Measurements from ENCODE around the gene LAMB3. TPM values are rescaled to one million over a fixed set of nuclear protein-coding genes. Genes with fewer than 3 reads are reported as not detected.

Gene LAMB3
- total RNA-seq, 1 donor from 2014 or later, result 4.2 TPM

DNA sequence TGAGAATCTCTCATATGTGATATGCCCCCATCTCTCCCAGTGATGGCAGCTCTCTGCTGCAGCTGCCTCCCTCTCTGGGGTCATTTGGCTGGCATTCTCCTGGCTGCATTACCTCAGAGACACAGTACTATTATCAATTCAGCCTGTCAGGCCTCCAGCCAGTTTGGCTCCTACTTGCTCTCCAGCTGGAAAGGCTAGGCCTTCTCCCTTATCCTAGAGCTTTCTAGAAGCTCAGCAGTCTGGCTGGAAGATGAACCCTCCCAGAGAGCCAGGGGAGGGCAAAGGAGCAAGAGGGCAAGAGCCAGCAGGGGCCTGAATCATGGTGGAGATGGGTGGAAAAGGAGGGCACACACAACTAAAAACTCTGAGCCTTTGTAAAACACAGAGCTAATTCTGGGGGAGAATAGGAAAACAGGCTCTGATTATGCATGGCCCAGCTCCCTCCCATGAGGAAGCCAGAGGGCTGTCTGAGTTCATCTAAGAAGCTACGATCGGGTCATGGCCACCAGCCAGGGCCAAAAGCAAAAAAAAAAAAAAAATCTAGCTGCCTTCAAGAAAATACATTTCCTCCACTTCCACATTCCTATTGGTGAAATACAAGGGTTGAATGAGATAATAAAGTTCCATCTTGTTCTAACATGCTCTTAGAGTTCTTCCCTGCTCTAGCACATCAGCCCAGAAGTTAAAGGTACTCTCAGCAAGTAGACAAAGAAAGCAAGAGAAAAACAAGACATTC lies 8.8 kb downstream of the LAMB3 start:
- no peak overlapping the region for H3K4me3 Mint-ChIP-seq (ENCODE audit: unreplicated experiment)
- no peaks in the 10 kb centered on the region for H3K9me3 ChIP-seq (ENCODE audit: insufficient read depth, low read depth, low read length)
- H3K9ac ChIP-seq (ENCODE audit: low read length), result no peak overlapping the region
- DNase-seq (ENCODE audit: low read depth), result no peak
- H3K27me3 ChIP-seq (ENCODE audit: insufficient read depth, low read length), result no peaks in the 10 kb centered on the region
- no peak overlapping the region for H2AFZ ChIP-seq (ENCODE audit: low read depth, low read length)
- peaks cover 17% of the 10 kb centered on the region for H3K27me3 Mint-ChIP-seq (ENCODE audit: low read depth, unreplicated experiment)
- peaks cover 18% of the 10 kb centered on the region for H3K4me1 ChIP-seq (ENCODE audit: insufficient read depth, low read length)
- no peak overlapping the region for H3K4me2 ChIP-seq (ENCODE audit: low read length)
- TF ChIP-seq, protein P1, sequence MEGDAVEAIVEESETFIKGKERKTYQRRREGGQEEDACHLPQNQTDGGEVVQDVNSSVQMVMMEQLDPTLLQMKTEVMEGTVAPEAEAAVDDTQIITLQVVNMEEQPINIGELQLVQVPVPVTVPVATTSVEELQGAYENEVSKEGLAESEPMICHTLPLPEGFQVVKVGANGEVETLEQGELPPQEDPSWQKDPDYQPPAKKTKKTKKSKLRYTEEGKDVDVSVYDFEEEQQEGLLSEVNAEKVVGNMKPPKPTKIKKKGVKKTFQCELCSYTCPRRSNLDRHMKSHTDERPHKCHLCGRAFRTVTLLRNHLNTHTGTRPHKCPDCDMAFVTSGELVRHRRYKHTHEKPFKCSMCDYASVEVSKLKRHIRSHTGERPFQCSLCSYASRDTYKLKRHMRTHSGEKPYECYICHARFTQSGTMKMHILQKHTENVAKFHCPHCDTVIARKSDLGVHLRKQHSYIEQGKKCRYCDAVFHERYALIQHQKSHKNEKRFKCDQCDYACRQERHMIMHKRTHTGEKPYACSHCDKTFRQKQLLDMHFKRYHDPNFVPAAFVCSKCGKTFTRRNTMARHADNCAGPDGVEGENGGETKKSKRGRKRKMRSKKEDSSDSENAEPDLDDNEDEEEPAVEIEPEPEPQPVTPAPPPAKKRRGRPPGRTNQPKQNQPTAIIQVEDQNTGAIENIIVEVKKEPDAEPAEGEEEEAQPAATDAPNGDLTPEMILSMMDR (IDR thresholded peaks at IDR 0.05; ENCODE audit: insufficient read depth, low read depth, low read length), result no peak
- no peak for TF ChIP-seq EZH2 (IDR thresholded peaks at IDR 0.05; ENCODE audit: insufficient read depth, low read length)
- H3K4me3 ChIP-seq (ENCODE audit: insufficient read depth, low read depth, low read length), result no peak overlapping the region
- no peak for FAIRE-seq
- peaks cover 28% of the 10 kb centered on the region for H3K4me1 Mint-ChIP-seq (ENCODE audit: low read depth, unreplicated experiment)
- no peaks in the 10 kb centered on the region for H3K9me3 Mint-ChIP-seq (ENCODE audit: unreplicated experiment)
- H4K20me1 ChIP-seq (ENCODE audit: insufficient read depth, low read length), result no peaks in the 10 kb centered on the region
- no peaks in the 10 kb centered on the region for H3K79me2 ChIP-seq (ENCODE audit: insufficient read depth, low read length)
- H3K27ac ChIP-seq (ENCODE audit: low read depth, low read length), result no peak overlapping the region
- H3K36me3 Mint-ChIP-seq (ENCODE audit: low read depth, unreplicated experiment), result no peaks in the 10 kb centered on the region
- no peak overlapping the region for H3K27ac Mint-ChIP-seq (ENCODE audit: unreplicated experiment)
- no peaks in the 10 kb centered on the region for H3K36me3 ChIP-seq (ENCODE audit: insufficient read depth, low read length)

DNA sequence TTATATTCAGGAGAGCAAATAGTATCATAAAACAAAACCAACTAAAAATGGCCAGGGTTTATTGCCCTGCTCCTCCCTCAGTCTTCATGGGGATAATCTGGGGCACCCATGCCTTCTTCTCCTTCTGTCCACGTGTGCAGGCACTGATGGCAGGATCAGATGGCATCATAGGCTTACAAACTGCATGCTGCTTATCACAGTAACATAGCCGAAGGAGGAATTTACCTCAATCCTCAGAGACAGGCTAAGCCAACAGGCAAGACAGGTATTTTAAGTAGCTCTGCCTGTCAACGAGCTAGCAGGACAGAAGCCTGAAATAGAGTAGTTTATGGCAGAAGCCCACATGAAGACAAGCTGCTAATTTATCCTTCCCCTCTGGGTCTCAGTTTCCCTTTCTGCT lies 9.4 kb downstream of the LAMB3 start:
- H3K4me1 ChIP-seq (ENCODE audit: insufficient read depth, low read length), result peaks cover 12% of the 10 kb centered on the region
- H3K36me3 ChIP-seq (ENCODE audit: insufficient read depth, low read length), result no peaks in the 10 kb centered on the region
- H3K9ac ChIP-seq (ENCODE audit: low read length), result no peak overlapping the region
- H4K20me1 ChIP-seq (ENCODE audit: insufficient read depth, low read length), result no peaks in the 10 kb centered on the region
- no peaks in the 10 kb centered on the region for H3K9me3 Mint-ChIP-seq (ENCODE audit: unreplicated experiment)
- H3K4me3 ChIP-seq (ENCODE audit: insufficient read depth, low read depth, low read length), result no peak overlapping the region
- H3K27me3 ChIP-seq (ENCODE audit: insufficient read depth, low read length), result no peaks in the 10 kb centered on the region
- no peak overlapping the region for H3K27ac ChIP-seq (ENCODE audit: low read depth, low read length)
- no peak overlapping the region for H3K4me2 ChIP-seq (ENCODE audit: low read length)
- H3K9me3 ChIP-seq (ENCODE audit: insufficient read depth, low read depth, low read length), result no peaks in the 10 kb centered on the region
- H3K79me2 ChIP-seq (ENCODE audit: insufficient read depth, low read length), result no peaks in the 10 kb centered on the region
- no peak overlapping the region for H3K27ac Mint-ChIP-seq (ENCODE audit: unreplicated experiment)
- FAIRE-seq, result no peak
- H3K27me3 Mint-ChIP-seq (ENCODE audit: low read depth, unreplicated experiment), result peaks cover 23% of the 10 kb centered on the region
- no peak overlapping the region for H3K4me3 Mint-ChIP-seq (ENCODE audit: unreplicated experiment)
- no peak overlapping the region for H2AFZ ChIP-seq (ENCODE audit: low read depth, low read length)
- H3K4me1 Mint-ChIP-seq (ENCODE audit: low read depth, unreplicated experiment), result peaks cover 21% of the 10 kb centered on the region
- DNase-seq (ENCODE audit: low read depth), result no peak
- TF ChIP-seq, protein P1 (IDR thresholded peaks at IDR 0.05; ENCODE audit: insufficient read depth, low read depth, low read length), result no peak
- TF ChIP-seq EZH2 (IDR thresholded peaks at IDR 0.05; ENCODE audit: insufficient read depth, low read length), result no peak
- no peaks in the 10 kb centered on the region for H3K36me3 Mint-ChIP-seq (ENCODE audit: low read depth, unreplicated experiment)

DNA sequence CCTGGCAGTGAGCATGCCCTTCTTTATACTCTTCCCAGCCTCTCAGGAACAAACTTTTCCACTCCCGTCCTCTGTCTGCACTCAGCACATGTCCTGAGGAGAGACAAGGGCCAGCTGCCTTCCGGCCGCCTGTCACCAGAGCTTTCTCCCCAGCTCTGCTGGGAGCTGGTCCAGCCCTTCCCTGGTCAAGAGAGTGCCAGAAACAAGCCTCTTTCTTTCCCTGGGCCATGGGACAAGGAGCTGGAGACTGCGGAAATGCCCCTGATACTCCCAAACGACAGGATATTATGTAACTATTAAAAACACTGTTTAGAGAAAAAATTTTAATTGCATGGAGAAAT lies 10.4 kb downstream of the LAMB3 start:
- peaks cover 11% of the 10 kb centered on the region for H3K4me1 Mint-ChIP-seq (ENCODE audit: low read depth, unreplicated experiment)
- Histone ChIP-seq H3K27ac (ENCODE audit: low read depth, low read length) (no peak overlapping the region), H3K79me2 (ENCODE audit: insufficient read depth, low read length) (no peaks in the 10 kb centered on the region)

More for the DNA sequence above, 10.4 kb downstream of the LAMB3 start:
- Histone ChIP-seq H3K4me3 (ENCODE audit: insufficient read depth, low read depth, low read length) (no peak overlapping the region), H3K4me1 (ENCODE audit: insufficient read depth, low read length) (peaks cover 5% of the 10 kb centered on the region), H2AFZ (ENCODE audit: low read depth, low read length) (peak overlapping the region; percentile 5), H3K9me3 (ENCODE audit: insufficient read depth, low read depth, low read length) (no peaks in the 10 kb centered on the region), H3K4me2 (ENCODE audit: low read length) (no peak overlapping the region), H3K9ac (ENCODE audit: low read length) (no peak overlapping the region), H3K36me3 (ENCODE audit: insufficient read depth, low read length) (no peaks in the 10 kb centered on the region), H4K20me1 (ENCODE audit: insufficient read depth, low read length) (no peaks in the 10 kb centered on the region), H3K27me3 (ENCODE audit: insufficient read depth, low read length) (no peaks in the 10 kb centered on the region)
- no peak for FAIRE-seq
- H3K27me3 Mint-ChIP-seq (ENCODE audit: low read depth, unreplicated experiment), result peaks cover 31% of the 10 kb centered on the region
- no peaks in the 10 kb centered on the region for H3K36me3 Mint-ChIP-seq (ENCODE audit: low read depth, unreplicated experiment)
- no peak overlapping the region for H3K27ac Mint-ChIP-seq (ENCODE audit: unreplicated experiment)
- no peaks in the 10 kb centered on the region for H3K9me3 Mint-ChIP-seq (ENCODE audit: unreplicated experiment)
- TF ChIP-seq, protein P1 (IDR thresholded peaks at IDR 0.05; ENCODE audit: insufficient read depth, low read depth, low read length), result no peak
- no peak for TF ChIP-seq EZH2 (IDR thresholded peaks at IDR 0.05; ENCODE audit: insufficient read depth, low read length)
- H3K4me3 Mint-ChIP-seq (ENCODE audit: unreplicated experiment), result no peak overlapping the region
- DNase-seq (ENCODE audit: low read depth), result no peak

Data from astrocyte (in vitro differentiated cells and primary cell).